Breast epithelium (tissue), 4 donors: Measurements from ENCODE around the gene EHD4. TPM values are rescaled to one million over a fixed set of nuclear protein-coding genes. Genes with fewer than 3 reads are reported as not detected.
A peak's percentile ranks its signal among the peaks of the same experiment; 100 is the strongest.

ENCODE experiments used
- DNase-seq, 2 donors: peaks; one replicate each; pipeline ENCODE4 v3.0.0-alpha.2; 2019; ENCODE audit warnings: low spot score in 2 of 2
- H3K27ac ChIP-seq, 2 donors: fragments of 200-600 bp; sonication (generic) in 1 of 2; one replicate each; pipeline ENCODE4 v1.5.1; 2016 to 2019; ENCODE audit warnings: mild to moderate bottlenecking in 1 of 2
- H3K27me3 ChIP-seq, 2 donors: fragments of 200-600 bp; sonication (generic) in 1 of 2; one replicate each; pipeline versions ENCODE4 v1.5.1 to v1.6.0; 2017 to 2019; ENCODE audit warnings: control low read depth in 1 of 2, mild to moderate bottlenecking in 1 of 2
- H3K36me3 ChIP-seq: fragments of 200-600 bp; one replicate; pipeline ENCODE4 v1.5.1; 2019
- H3K4me1 ChIP-seq, 2 donors: fragments of 200-600 bp; sonication (generic); one replicate each; pipeline ENCODE4 v1.5.1; 2016 to 2019; ENCODE audit warnings: control low read depth in 1 of 2
- H3K4me3 ChIP-seq, 3 donors: fragments of 200-600 bp; sonication (generic); 1 replicate in 2 of 3; 2 replicates in 1 of 3; pipeline ENCODE4 v1.5.1; 2016 to 2019; ENCODE audit warnings: mild to moderate bottlenecking in 3 of 3, moderate library complexity in 2 of 3
- H3K9me3 ChIP-seq, 2 donors: fragments of 200-600 bp; sonication (generic) in 1 of 2; one replicate each; pipeline ENCODE4 v1.5.1; 2016 to 2019; ENCODE audit warnings: control low read depth in 1 of 2
- CTCF ChIP-seq, 3 donors: fragments of 450-650 bp; IDR thresholded peaks; one replicate each; pipeline ENCODE4 v1.5.1; 2016 to 2017; ENCODE audit warnings: antibody characterized with exemption in 3 of 3, mild to moderate bottlenecking in 3 of 3, moderate library complexity in 3 of 3
- POLR2A ChIP-seq: fragments of 450-650 bp; IDR thresholded peaks from one replicate; pipeline ENCODE4 v1.6.1; 2016; ENCODE audit warnings: antibody characterized with exemption, mild to moderate bottlenecking, moderate library complexity
- POLR2AphosphoS5 ChIP-seq, 3 donors: sonication (generic); formaldehyde crosslinking; IDR thresholded peaks; one replicate each; pipeline ENCODE4 v1.6.1; 2017; ENCODE audit warnings: antibody characterized with exemption in 3 of 3
- intact Hi-C: fragments of 100-400 bp; cut with DNase I; formaldehyde crosslinking; loops from one replicate; pipeline ENCODE4 v1.15.1; 2023; ENCODE audit warnings: low total_unique reads
- total RNA-seq, 3 donors: library from RNA; depleted of rRNA; stranded (reverse); fragments of >200 nt; gene quantifications; one replicate each; pipeline ENCODE4 v1.1.0, GENCODE V29; 2016

Gene EHD4
- total RNA-seq, 3 donors from 2014 or later, result 30.2 to 30.5 (median 30.4) TPM

- Histone ChIP-seq H3K4me3 (no peak overlapping the region), H3K36me3 (no peaks in the 10 kb centered on the region), H3K27ac (no peak overlapping the region), H3K27me3 (no peaks in the 10 kb centered on the region), H3K9me3 (no peaks in the 10 kb centered on the region), H3K4me1 (no peaks in the 10 kb centered on the region)
- no peak for DNase-seq
- intact Hi-C loops, result no loop called here
- TF ChIP-seq POLR2A (no peak), CTCF (IDR thresholded peaks at IDR 0.05) (no peak), POLR2AphosphoS5 (IDR thresholded peaks at IDR 0.05) (no peak)
Observed at GRCh38 chr15:41908736-41909461, 63.5 kb downstream of the EHD4 start.

DNA sequence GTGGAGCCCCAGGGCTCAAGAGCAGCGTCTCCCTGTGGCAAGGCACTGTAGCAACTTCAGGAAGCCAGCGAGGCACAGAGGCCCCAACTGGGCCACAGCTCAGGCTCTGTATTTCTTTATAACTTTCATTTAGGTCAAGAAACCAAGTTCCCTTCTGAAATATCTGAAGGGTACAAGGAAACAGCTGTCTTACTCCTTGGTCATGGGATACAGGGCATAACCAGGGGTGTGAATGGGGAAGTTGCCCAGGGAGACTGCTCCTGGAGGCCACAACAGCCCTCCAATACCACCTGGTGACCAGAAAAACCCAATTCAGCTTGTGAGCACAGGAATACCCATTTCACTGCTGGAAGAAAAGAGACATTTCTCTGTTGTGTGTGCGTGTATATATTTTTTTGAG lies 65.2 kb downstream of the EHD4 start:
- no peak overlapping the region for H3K27ac ChIP-seq
- TF ChIP-seq POLR2AphosphoS5 (IDR thresholded peaks at IDR 0.05), result no peak
- TF ChIP-seq POLR2A, result no peak
- TF ChIP-seq CTCF (IDR thresholded peaks at IDR 0.05), result no peak
- H3K9me3 ChIP-seq, result no peaks in the 10 kb centered on the region
- no peak for DNase-seq
- no peaks in the 10 kb centered on the region for H3K27me3 ChIP-seq
- H3K4me1 ChIP-seq, result no peaks in the 10 kb centered on the region
- H3K36me3 ChIP-seq, result no peaks in the 10 kb centered on the region
- intact Hi-C loops, result no loop called here
- no peak overlapping the region for H3K4me3 ChIP-seq

- Histone ChIP-seq H3K27ac (no peak overlapping the region), H3K27me3 (no peaks in the 10 kb centered on the region), H3K4me1 (no peaks in the 10 kb centered on the region), H3K9me3 (no peaks in the 10 kb centered on the region), H3K4me3 (no peak overlapping the region), H3K36me3 (no peaks in the 10 kb centered on the region)
- DNase-seq, result no peak
- intact Hi-C loops, result no loop called here
- no peak for TF ChIP-seq CTCF (IDR thresholded peaks at IDR 0.05)
- TF ChIP-seq POLR2A, result no peak
- TF ChIP-seq POLR2AphosphoS5 (IDR thresholded peaks at IDR 0.05), result no peak
Observed at GRCh38 chr15:41906608-41907007, 65.7 kb downstream of the EHD4 start.

DNA sequence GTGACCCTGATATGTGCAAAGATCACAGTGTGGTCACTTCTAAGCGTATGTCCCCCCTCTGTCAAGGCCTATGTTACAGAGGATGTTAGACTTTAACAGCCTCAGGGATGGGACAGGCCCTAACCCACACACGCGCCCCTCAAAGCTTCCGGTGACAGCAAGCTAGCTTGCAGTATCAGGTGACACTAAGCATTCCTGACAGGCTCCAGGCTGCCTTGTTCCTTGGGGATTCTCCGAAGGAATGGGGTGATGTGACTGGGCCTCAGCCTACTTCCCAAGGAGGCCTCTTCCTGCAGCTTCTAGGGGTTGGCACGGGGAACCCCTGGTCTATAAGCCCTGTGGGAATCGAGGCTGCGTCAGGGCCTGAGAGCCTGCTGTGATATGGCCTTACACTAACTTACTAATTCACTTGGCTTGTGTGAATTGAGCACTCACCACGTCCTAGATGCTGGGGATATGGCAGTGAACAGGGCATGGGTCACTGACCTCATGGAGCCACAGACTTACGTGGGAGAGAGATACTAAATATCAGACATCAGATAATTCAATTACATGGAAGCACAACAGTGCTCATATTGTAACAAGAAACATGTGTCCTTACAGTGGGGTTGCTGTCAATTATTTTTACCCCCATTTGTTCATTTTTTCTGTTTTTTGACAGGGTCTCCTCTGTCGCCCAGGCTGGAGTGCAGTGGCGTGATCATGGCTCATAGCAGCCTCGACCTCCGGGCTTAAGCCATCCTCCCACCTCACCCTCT lies 67.1 kb downstream of the EHD4 start:
- H3K27me3 ChIP-seq, result no peaks in the 10 kb centered on the region
- intact Hi-C loops, result no loop called here
- TF ChIP-seq POLR2AphosphoS5 (IDR thresholded peaks at IDR 0.05) (no peak), CTCF (IDR thresholded peaks at IDR 0.05) (no peak), POLR2A (no peak)
- H3K27ac ChIP-seq, result no peak overlapping the region
- H3K4me3 ChIP-seq, result no peak overlapping the region
- H3K4me1 ChIP-seq, result no peaks in the 10 kb centered on the region
- no peak for DNase-seq
- no peaks in the 10 kb centered on the region for H3K9me3 ChIP-seq
- no peaks in the 10 kb centered on the region for H3K36me3 ChIP-seq

- Histone ChIP-seq H3K27me3 (no peaks in the 10 kb centered on the region), H3K36me3 (no peaks in the 10 kb centered on the region), H3K27ac (no peak overlapping the region), H3K4me1 (no peaks in the 10 kb centered on the region), H3K9me3 (no peaks in the 10 kb centered on the region), H3K4me3 (no peak overlapping the region)
- DNase-seq, result no peak
- intact Hi-C loops, result loop anchor here (5.0 kb wide), 1 partner anchor 132 kb away; the partner anchor contains the start of gene MAPKBP1
- TF ChIP-seq POLR2A, result no peak
- TF ChIP-seq CTCF (IDR thresholded peaks at IDR 0.05), result peak; percentile 58 to 86 (median 81)
Observed at GRCh38 chr15:41904541-41905005, 67.8 kb downstream of the EHD4 start.
